Stimulated activated CD4-positive, alpha-beta T cell treated with anti-CD3 and anti-CD28 coated beads, Interleukin-1b, Interleukin-23, amount 100 ng/mL, for 4 hours (primary cell): ENCODE measurements around the gene CCDC178.
"Not testable (repeated sequence)": the region's sequence is repeated elsewhere in the genome, so short reads cannot be mapped to it uniquely, and the experiment has no call there.

Experiments used
- DNase-seq, 2 donors: peaks; one replicate each; pipeline ENCODE4 v3.0.0-alpha.2; 2020; ENCODE audit warnings: low read depth in 2 of 2

The CCDC178 gene

DNA sequence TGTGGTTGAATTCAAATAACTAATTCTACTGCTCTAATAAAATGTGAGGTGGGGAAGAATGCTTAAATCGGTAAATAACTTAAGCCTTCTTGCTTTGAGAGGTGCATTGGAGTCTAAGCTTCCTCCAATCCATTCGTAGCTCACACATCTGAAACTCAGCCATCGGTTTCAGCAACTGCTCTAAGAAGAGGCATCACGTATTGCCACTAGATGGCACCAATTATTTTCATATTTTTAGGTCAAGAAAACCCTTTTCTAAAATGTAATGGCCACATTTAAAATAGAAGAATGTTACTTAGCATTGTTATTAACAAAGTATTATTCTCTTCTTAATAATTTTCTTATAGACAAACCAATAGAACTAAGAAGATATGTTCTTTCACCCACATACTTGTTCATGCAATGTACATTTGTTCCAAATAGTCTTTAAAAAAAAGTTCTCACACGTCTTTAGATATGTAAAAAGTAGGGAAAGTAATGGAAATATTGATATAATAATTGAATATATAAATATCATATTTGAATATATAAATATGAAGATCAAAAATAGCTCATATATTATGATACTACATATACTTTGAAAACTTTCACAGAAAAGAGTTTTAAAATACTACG lies 229.8 kb downstream of the CCDC178 start:
- no peak for DNase-seq

DNA sequence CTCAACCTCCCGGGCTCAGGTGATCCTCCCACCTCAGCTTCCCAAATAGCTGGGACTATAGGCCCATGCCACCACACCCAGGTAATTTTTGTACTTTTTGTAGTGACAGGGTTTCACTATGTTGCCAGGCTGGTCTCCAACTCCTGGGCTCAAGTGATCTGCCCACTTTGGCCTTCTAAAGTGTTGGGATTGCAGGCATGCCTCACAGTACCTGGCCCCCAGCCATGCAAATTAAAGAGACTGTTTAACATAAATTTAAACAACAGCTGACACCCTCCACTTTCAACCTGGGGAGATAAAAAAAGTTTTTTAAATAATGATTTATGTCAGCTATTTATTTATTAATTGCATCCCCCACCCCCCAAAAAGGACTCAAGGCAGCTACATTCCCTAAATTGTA lies 234.7 kb downstream of the CCDC178 start:
- DNase-seq: no peak

DNA sequence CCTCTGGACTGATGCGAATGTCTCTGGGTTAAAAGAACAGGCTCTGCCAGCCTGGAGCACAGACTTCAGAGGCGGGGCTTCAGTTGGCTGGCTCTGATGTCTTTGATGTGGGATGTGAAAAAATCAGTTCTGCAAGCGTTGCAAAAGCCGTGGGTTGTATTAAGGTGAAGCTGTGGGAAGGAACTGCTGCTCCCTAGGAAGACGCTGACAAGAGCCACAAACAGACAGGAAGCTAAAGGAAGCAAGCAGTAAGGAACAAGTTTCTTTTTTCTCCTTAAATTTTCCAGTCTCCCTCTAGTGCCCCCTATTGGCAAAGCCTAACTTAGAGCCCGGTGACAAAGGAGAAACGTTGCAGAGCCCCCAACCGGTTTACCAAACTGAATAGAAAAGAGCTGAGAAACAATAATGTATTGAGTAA lies 239.0 kb downstream of the CCDC178 start:
- DNase-seq: no peak

DNA sequence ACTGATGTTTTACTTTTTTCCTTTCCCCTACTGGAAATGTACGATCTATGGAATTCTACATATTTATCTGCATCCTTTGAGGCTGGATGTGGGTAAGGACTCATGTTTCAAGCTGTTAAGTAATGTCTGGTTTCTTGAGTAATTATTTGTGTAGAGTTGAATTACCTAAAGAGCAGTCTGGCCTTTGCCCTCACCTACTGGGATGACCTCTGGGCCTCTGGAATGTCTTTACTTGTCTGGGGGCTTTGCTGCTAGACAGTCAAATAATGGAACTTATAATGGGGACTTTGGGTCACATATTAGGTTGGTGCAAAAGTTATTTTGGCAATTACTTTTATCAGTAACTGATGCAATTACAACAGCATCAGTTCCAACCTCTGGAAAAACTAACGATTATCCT lies 244.7 kb downstream of the CCDC178 start:
- DNase-seq: no peak

DNA sequence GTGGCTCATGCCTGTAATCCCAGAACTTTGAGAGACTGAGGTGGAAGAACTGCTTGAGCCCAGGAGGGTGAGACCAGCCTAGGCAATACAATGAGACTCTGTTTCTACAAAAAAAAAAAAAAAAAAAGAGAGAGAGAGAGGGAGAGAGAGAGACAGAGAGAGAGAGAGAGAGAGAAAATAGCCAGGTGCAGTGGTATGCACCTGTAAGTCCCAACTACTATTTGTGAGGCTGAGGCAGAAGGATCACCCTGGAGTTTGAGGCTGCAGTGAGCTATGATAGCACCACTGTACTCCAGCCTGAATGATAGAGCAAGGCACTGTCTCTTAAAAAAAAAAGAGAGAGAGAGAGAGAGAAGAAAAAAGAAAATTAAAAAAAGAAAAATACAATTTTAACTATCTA lies 245.7 kb downstream of the CCDC178 start:
- DNase-seq: no peak

- no peak for DNase-seq
Measured at GRCh38 chr18:33184958-33185357, 255.6 kb downstream of the CCDC178 start.

GRCh38 chr18:33184175-33184574 lies 256.3 kb downstream of the CCDC178 start:
- no peak for DNase-seq

GRCh38 chr18:33183136-33183535 lies 257.4 kb downstream of the CCDC178 start:
- no peak for DNase-seq

DNA sequence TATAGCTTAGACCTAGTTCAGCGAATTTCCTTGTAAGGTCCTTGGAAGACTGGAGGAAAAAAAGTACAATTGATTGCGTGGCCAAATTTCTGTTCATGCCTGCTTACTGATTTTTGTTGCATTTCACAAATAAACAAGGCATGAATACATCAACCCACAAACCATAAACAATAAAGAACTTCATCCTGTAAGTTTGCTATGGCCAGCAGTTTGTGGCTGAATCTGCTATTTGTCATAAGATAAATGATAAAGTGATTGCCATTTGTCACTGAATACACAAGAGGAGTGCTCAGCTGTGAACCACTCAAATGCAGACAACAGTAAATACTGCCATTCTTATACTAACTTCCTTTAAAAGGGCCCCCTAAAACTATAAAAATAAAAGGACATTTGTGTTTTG lies 259.5 kb downstream of the CCDC178 start:
- DNase-seq: no peak

- DNase-seq: no peak
Measured at GRCh38 chr18:33169218-33169617, 271.3 kb downstream of the CCDC178 start.

DNA sequence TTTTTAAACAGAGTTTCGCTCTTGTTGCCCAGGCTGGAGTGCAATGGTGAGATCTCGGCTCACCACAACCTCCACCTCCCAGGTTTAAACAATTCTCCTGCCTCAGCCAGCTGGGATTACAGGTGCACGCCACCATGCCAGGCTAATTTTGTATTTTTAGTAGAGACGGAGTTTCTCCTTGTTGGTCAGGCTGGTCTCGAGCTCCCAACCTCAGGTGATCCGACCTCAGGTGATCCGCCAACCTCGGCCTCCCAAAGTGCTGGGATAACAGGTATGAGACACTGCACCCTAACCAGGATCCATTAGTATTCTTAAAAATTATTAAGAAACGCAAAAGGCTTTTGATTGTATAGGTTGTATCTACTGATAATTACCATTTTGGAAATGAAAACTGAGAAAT lies 276.4 kb downstream of the CCDC178 start:
- not testable (repeated sequence) for DNase-seq

- DNase-seq: no peak
Measured at GRCh38 chr18:33161131-33161530, 279.4 kb downstream of the CCDC178 start.

DNA sequence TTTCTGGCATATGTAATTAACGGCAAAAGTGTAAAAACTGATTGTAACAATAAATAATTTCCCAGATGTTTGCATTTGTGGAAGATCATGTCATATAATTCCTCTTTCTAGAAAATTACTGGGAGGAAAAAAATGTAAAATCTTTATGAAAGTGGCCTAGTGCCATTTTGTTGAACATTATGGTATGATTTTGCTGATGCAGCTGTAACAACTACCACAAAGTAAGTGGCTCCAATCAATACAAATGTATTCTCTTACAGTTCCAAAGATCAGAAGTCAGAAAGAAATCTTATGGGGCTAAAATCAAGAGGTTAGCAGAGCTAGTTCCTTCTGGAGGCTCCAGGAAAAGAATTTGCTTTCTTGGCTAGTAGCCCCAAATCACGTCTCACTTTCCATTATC lies 281.4 kb downstream of the CCDC178 start:
- DNase-seq: no peak

- no peak for DNase-seq
Measured at GRCh38 chr18:33157893-33158292, 282.6 kb downstream of the CCDC178 start.

DNA sequence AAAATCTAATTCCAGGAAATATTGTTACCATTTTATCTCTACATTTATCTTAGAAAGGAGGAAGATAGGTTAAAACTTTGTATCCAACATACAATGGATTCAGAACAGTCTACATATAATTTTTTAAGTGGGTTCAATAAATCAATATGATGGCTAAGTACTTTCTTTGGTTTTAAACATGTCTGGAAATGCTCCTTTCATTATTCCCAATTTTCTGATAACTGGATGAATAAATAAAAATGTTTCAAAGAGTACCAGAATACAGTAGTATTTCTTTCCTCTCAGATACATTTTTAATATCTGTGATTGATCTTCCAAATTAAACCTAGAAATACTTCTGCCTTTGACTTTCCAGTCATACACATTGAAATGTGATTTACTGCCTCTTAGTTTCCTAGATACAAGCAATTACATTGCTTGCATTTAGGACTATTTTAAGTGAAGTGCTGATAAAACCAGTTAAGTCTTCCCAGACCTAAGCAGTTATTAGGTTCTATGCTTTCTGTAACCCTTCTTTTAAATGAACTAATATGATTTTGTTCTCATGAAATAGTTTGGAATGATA lies 283.5 kb downstream of the CCDC178 start:
- no peak for DNase-seq

DNA sequence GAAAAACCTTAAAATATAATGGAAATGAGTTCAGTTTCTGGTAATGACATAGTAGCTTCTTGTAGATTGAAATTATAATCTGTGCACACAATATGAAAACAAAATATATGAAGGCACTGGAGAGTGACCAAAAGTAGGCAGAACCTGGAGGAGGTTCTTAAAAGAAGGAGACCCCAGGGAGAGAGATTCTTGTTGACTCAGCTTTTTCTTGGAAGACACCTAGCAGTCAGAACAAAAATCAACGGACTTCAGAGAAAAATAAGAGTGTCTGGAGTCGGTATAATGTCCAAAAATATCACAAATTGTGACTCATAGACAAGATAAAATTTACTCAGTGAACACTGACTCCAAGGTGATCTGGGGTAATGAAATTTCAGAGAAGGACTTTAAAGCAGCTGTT lies 286.5 kb downstream of the CCDC178 start:
- no peak for DNase-seq

DNA sequence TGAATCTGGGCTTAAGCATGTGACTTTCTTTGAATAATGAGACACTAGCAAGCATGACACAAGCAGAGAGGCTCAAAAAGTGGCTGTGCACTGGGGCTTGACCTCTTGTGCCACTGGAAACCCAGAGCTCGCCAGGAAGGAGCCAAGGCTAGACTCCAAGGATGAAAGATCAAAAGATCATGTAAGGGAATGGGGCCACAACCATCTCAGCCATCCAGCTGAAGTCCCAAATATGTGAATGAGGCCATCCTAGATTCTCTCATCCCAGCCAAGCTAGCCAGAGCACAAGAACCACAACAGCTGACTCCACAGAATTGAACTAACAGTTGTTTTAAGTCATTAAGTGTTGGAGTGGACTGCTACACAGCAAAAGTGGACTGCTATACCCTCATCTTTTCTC lies 288.1 kb downstream of the CCDC178 start:
- DNase-seq: no peak

DNA sequence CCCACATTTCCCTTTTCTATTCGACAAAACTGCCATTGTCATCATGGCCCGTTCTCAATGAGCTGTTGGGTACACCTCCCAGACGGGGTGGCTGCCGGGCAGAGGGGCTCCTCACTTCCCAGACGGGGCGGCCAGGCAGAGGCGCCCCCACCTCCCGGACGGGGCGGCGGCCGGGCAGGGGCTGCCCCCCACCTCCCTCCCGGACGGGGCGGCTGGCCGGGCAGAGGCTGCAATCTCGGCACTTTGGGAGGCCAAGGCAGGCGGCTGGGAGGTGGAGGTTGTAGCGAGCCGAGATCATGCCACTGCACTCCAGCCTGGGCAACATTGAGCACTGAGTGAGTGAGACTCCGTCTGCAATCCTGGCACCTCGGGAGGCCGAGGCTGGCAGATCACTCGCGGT lies 292.7 kb downstream of the CCDC178 start:
- not testable (repeated sequence) for DNase-seq

GRCh38 chr18:33146014-33146413 lies 294.5 kb downstream of the CCDC178 start:
- DNase-seq: no peak

GRCh38 chr18:33135951-33136660 lies 304.4 kb downstream of the CCDC178 start:
- DNase-seq: no peak

- no peak for DNase-seq
Measured at GRCh38 chr18:33132657-33133056, 307.9 kb downstream of the CCDC178 start.

DNA sequence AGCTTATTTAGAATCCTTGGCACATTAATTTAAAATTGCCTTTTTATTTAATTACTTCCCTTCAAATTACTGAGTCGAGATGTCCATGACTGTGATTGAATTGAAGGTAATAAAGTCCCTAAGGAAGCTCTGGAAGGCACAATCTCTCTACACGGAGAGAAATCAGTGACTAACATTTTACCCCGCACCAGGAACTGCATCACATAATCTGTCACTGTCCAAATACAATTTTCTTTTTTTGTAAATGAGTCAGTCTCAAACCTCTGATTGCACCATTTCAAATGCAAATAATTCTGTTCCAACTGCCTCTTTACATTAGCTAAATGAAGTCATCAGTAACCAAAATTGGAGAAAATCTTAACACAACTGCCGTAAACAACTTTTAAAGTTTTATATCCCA lies 311.9 kb downstream of the CCDC178 start:
- DNase-seq: no peak

GRCh38 chr18:33123862-33124518 lies 316.5 kb downstream of the CCDC178 start:
- no peak for DNase-seq
